H1 (cell line): ENCODE results near the gene EEF1AKMT2. TPM values are rescaled to one million over a fixed set of nuclear protein-coding genes. Genes with fewer than 3 reads are reported as not detected.
A peak's percentile ranks its signal among the peaks of the same experiment; 100 is the strongest.

Experiments used
- CTCF ChIA-PET: fragments of 300-600 bp; sonication (Branson Sonifier 250); formaldehyde crosslinking; loops from one replicate; lab custom pipeline; 2021; ENCODE audit not compliant: partially characterized antibody; lab: Charles Lee
- POLR2A ChIA-PET: fragments of 300-600 bp; sonication (Branson Sonifier 250); formaldehyde crosslinking; loops from one replicate; lab custom pipeline; 2021; ENCODE audit warnings: inconsistent platforms; ENCODE audit not compliant: partially characterized antibody; lab: Charles Lee
- DNase-seq, 2 experiments: peaks; one replicate each; pipeline versions ENCODE4 v3.0.0 to v3.0.0-alpha.2; 2010 to 2022; ENCODE audit warnings: low spot score in 2 of 2, low read depth in 1 of 2, mixed read lengths in 1 of 2
- FAIRE-seq: peaks from 2 replicates; lab custom pipeline; 2011; peaks lifted over from hg19 to GRCh38; lab: Jason Lieb, UNC
- H2AFZ ChIP-seq: 2 replicates; pipeline ENCODE4 v1.8.1; 2012; ENCODE audit warnings: low read length, inconsistent platforms
- H2AK5ac ChIP-seq: 2 replicates; pipeline ENCODE4 v1.6.1; 2013; ENCODE audit warnings: low read depth, low read length
- H2BK120ac ChIP-seq: replicated peaks from 2 replicates; pipeline ENCODE3; 2013; ENCODE audit warnings: low read depth, low read length, inconsistent platforms
- H2BK12ac ChIP-seq: 2 replicates; pipeline ENCODE4 v1.6.1; 2013; ENCODE audit warnings: low read depth, low read length
- H2BK15ac ChIP-seq: 2 replicates; pipeline ENCODE4 v1.6.1; 2013; ENCODE audit warnings: low read length
- H2BK20ac ChIP-seq: 2 replicates; pipeline ENCODE4 v1.6.1; 2013; ENCODE audit warnings: low read length
- H2BK5ac ChIP-seq: 2 replicates; pipeline ENCODE4 v1.6.1; 2013; ENCODE audit warnings: low read depth, low read length
- H3K14ac ChIP-seq: 2 replicates; pipeline ENCODE4 v1.6.1; 2013; ENCODE audit warnings: inconsistent platforms; ENCODE audit not compliant: insufficient read length
- H3K18ac ChIP-seq: 2 replicates; pipeline ENCODE4 v1.6.1; 2013; ENCODE audit warnings: low read length; ENCODE audit errors: extremely low read depth
- H3K23ac ChIP-seq: 2 replicates; pipeline ENCODE4 v1.6.1; 2013; ENCODE audit warnings: inconsistent platforms; ENCODE audit not compliant: insufficient read length
- H3K23me2 ChIP-seq: 2 replicates; pipeline ENCODE4 v1.6.1; 2013; ENCODE audit warnings: low read depth, low read length
- H3K27ac ChIP-seq: 2 replicates; pipeline ENCODE4 v1.6.1; 2011; ENCODE audit warnings: low read depth, low read length, inconsistent platforms
- H3K27me3 ChIP-seq, 4 experiments: replicated peaks in 1 of 4; 1 replicate in 1 of 4; 2 replicates in 3 of 4; pipeline versions ENCODE4 v1.6.1 to v1.8.1; 2011 to 2013; ENCODE audit warnings: low read length in 3 of 4, mild to moderate bottlenecking in 3 of 4, inconsistent platforms in 2 of 4, mixed read lengths in 2 of 4, moderate library complexity in 1 of 4; ENCODE audit not compliant: control insufficient read depth in 3 of 4, insufficient read depth in 3 of 4; ENCODE audit errors: extremely low read depth in 1 of 4
- H3K36me3 ChIP-seq, 4 experiments: 2 replicates each; pipeline versions ENCODE4 v1.6.1 to v1.8.1; 2011 to 2013; ENCODE audit warnings: mild to moderate bottlenecking in 4 of 4, low read length in 3 of 4, moderate library complexity in 2 of 4, control low read depth in 1 of 4, inconsistent platforms in 1 of 4; ENCODE audit not compliant: insufficient read depth in 4 of 4, control insufficient read depth in 2 of 4
- H3K4ac ChIP-seq: replicated peaks from 2 replicates; pipeline ENCODE3; 2013; ENCODE audit warnings: low read length, low read depth, mixed read lengths, inconsistent platforms; ENCODE audit not compliant: insufficient read length
- H3K4me1 ChIP-seq, 4 experiments: replicated peaks in 1 of 4; 1 replicate in 1 of 4; 2 replicates in 3 of 4; pipeline versions ENCODE4 v1.6.1 to v1.8.1; 2011 to 2013; ENCODE audit warnings: low read length in 3 of 4, inconsistent platforms in 2 of 4, mixed read lengths in 1 of 4; ENCODE audit not compliant: insufficient read depth in 4 of 4, control insufficient read depth in 3 of 4
- H3K4me2 ChIP-seq, 2 experiments: 2 replicates each; pipeline versions ENCODE4 v1.6.1 to v1.8.1; 2011 to 2013; ENCODE audit warnings: low read depth in 2 of 2, low read length in 2 of 2, control low read depth in 1 of 2, inconsistent platforms in 1 of 2, mild to moderate bottlenecking in 1 of 2; ENCODE audit not compliant: insufficient read depth in 1 of 2
- H3K4me3 ChIP-seq, 4 experiments: fragments of 200-600, 300-600 bp in 1 of 4; sonication (generic), shearing (Covaris generic), sonication (Bioruptor Twin) in 1 of 4; 2 replicates each; pipeline versions ENCODE4 v1.5.1 to v1.8.1; 2011 to 2016; ENCODE audit warnings: low read length in 4 of 4, low read depth in 3 of 4, control low read depth in 2 of 4, inconsistent platforms in 2 of 4, mild to moderate bottlenecking in 2 of 4, mixed read lengths in 1 of 4, moderate library complexity in 1 of 4; ENCODE audit not compliant: insufficient read depth in 2 of 4; ENCODE audit errors: extremely low read depth in 1 of 4
- H3K56ac ChIP-seq: replicated peaks from 2 replicates; pipeline ENCODE3; 2013; ENCODE audit warnings: low read depth, mild to moderate bottlenecking, mixed read lengths, low read length, inconsistent platforms; ENCODE audit not compliant: insufficient read length
- H3K79me1 ChIP-seq: 2 replicates; pipeline ENCODE4 v1.6.1; 2013; ENCODE audit warnings: low read depth, low read length, control low read depth
- H3K79me2 ChIP-seq, 2 experiments: 2 replicates each; pipeline versions ENCODE4 v1.6.1 to v1.8.1; 2012 to 2013; ENCODE audit warnings: low read length in 2 of 2, mild to moderate bottlenecking in 2 of 2, inconsistent platforms in 1 of 2; ENCODE audit not compliant: insufficient read depth in 2 of 2, control insufficient read depth in 1 of 2
- H3K9ac ChIP-seq, 4 experiments: replicated peaks in 1 of 4; 1 replicate in 1 of 4; 2 replicates in 3 of 4; pipeline versions ENCODE4 v1.6.1 to v1.8.1; 2011 to 2013; ENCODE audit warnings: low read depth in 3 of 4, low read length in 3 of 4, control low read depth in 2 of 4, mild to moderate bottlenecking in 2 of 4, moderate library complexity in 2 of 4, inconsistent platforms in 1 of 4; ENCODE audit errors: extremely low read depth in 1 of 4
- H3K9me3 ChIP-seq, 2 experiments: 2 replicates each; pipeline versions ENCODE4 v1.6.1 to v1.8.1; 2012 to 2013; ENCODE audit warnings: mild to moderate bottlenecking in 2 of 2, moderate library complexity in 2 of 2, control low read depth in 1 of 2, inconsistent platforms in 1 of 2, low read depth in 1 of 2, low read length in 1 of 2, mixed read lengths in 1 of 2; ENCODE audit not compliant: insufficient read depth in 2 of 2
- H4K20me1 ChIP-seq, 2 experiments: replicated peaks in 1 of 2; 2 replicates each; pipeline versions ENCODE3 to v1.8.1; 2011 to 2013; ENCODE audit warnings: inconsistent platforms in 2 of 2, low read length in 2 of 2, mild to moderate bottlenecking in 1 of 2; ENCODE audit not compliant: insufficient read depth in 2 of 2, control insufficient read depth in 1 of 2
- H4K5ac ChIP-seq: 2 replicates; pipeline ENCODE4 v1.6.1; 2013; ENCODE audit warnings: low read length, low read depth, mixed read lengths, inconsistent platforms; ENCODE audit not compliant: insufficient read length
- H4K8ac ChIP-seq: 2 replicates; pipeline ENCODE4 v1.8.0; 2013; ENCODE audit warnings: mild to moderate bottlenecking, moderate library complexity, low read length, inconsistent platforms; ENCODE audit not compliant: insufficient read depth; ENCODE audit errors: extremely low read depth
- H4K91ac ChIP-seq: replicated peaks from 2 replicates; pipeline ENCODE3; 2013; ENCODE audit warnings: low read length, mixed read lengths, inconsistent platforms; ENCODE audit not compliant: insufficient read length
- POLR2A ChIP-seq, 2 experiments: IDR thresholded peaks; 1 replicate in 1 of 2; 2 replicates in 1 of 2; pipeline ENCODE4 v1.6.1; 2011; ENCODE audit warnings: low read depth in 2 of 2, low read length in 2 of 2, mild to moderate bottlenecking in 2 of 2; ENCODE audit errors: control extremely low read depth in 1 of 2
- RAD21 ChIP-seq, 2 experiments: IDR thresholded peaks in 1 of 2; conservative IDR thresholded peaks in 1 of 2; 2 replicates each; pipeline ENCODE4 v1.6.1; 2011; ENCODE audit warnings: low read depth in 2 of 2, low read length in 2 of 2, improper control_type of control experiment in 1 of 2, inconsistent platforms in 1 of 2, mild to moderate bottlenecking in 1 of 2, moderate library complexity in 1 of 2
- SIN3A ChIP-seq, 2 experiments: IDR thresholded peaks in 1 of 2; conservative IDR thresholded peaks in 1 of 2; 2 replicates each; pipeline ENCODE4 v1.6.1; 2011 to 2012; ENCODE audit warnings: low read length in 2 of 2, improper control_type of control experiment in 1 of 2, low read depth in 1 of 2, mild to moderate bottlenecking in 1 of 2
- WGBS, 2 experiments: shearing (Covaris generic) in 1 of 2; methylation state at CpG; one replicate each; pipeline versions ENCODE4 v1.1.6 to v1.1.7; 2013 to 2015; ENCODE audit warnings: low lambda C conversion rate in 2 of 2, mixed read lengths in 2 of 2, inconsistent platforms in 1 of 2, low coverage in 1 of 2, missing lambda C conversion rate in 1 of 2; ENCODE audit not compliant: insufficient replicate concordance in 2 of 2, insufficient coverage in 1 of 2, insufficient read length in 1 of 2; ENCODE audit errors: extremely low coverage in 1 of 2, missing lambda C conversion rate in 1 of 2; 5-methylcytosine and 5-hydroxymethylcytosine counted together
- polyA plus RNA-seq, 7 experiments: library from polyadenylated mRNA; depleted of rRNA in 3 of 7; stranded (reverse) in 5 of 7; unstranded in 2 of 7; fragments of >200 nt in 5 of 7; fragments of 200-250 nt in 2 of 7; gene quantifications; 1 replicate in 5 of 7; 2 replicates in 1 of 7; 4 replicates in 1 of 7; pipeline versions ENCODE4 v1.2.1 to v1.2.3, GENCODE V29; 2011 to 2013; ENCODE audit warnings: missing spikeins in 2 of 7, mixed read lengths in 2 of 7
- total RNA-seq: library from RNA; stranded (reverse); fragmentation: NEBNext Ultra II Directional; extraction: Animal tissue kit (Norgen Biotek cat#: 25700); gene quantifications from 2 replicates; pipeline ENCODE4 v1.2.1, GENCODE V29; 2021
- TF ChIP-seq, protein P1 (sequence below), 3 experiments: IDR thresholded peaks; 1 replicate in 2 of 3; 2 replicates in 1 of 3; pipeline versions ENCODE4 v1.5.1 to v1.6.1; 2011; ENCODE audit warnings: low read length in 3 of 3, mild to moderate bottlenecking in 3 of 3, inconsistent platforms in 2 of 3, low read depth in 1 of 3, moderate library complexity in 1 of 3; ENCODE audit not compliant: insufficient read depth in 1 of 3; ENCODE audit errors: control extremely low read depth in 1 of 3

EEF1AKMT2 gene
- total and polyA plus RNA-seq, 2 of the 8 experiments (the other 6 are each of a cell fraction or from before 2014, with no cell fraction given): 9.8 to 26.8 TPM

- no peak overlapping the region for H4K91ac ChIP-seq
- H3K56ac ChIP-seq: no peak overlapping the region
- H3K4me3 ChIP-seq: no peak overlapping the region
- ChIA-PET CTCF (interaction anchor here (0.6 to 4.5 kb wide), 36 partner anchors 10 to 420 kb away, joined by 3 to 31 read pairs (median 4); no protein-coding TSS in a partner anchor), POLR2A (interaction anchor here (0.9 to 1.1 kb wide), 2 partner anchors 22 to 268 kb away, joined by 3 to 5 read pairs; no protein-coding TSS in a partner anchor)
- no peaks in the 10 kb centered on the region for H3K23me2 ChIP-seq
- H4K8ac ChIP-seq: no peak overlapping the region
- FAIRE-seq: no peak
- H2BK15ac ChIP-seq: no peak overlapping the region
- no peak overlapping the region for H3K14ac ChIP-seq
- peaks cover 2 to 14% of the 10 kb centered on the region in 2 experiments for H4K20me1 ChIP-seq
- no peak overlapping the region for H3K23ac ChIP-seq
- H3K79me1 ChIP-seq: peaks cover 6% of the 10 kb centered on the region
- no peaks in the 10 kb centered on the region for H3K27me3 ChIP-seq
- H3K4me2 ChIP-seq: no peak overlapping the region
- no peak for DNase-seq
- no peak overlapping the region for H2AK5ac ChIP-seq
- no peaks in the 10 kb centered on the region for H3K9me3 ChIP-seq
- 84% methylated on average over 8 of the region's 8 CpGs; no CpG with 5 or more reads in 1 of the 2 experiments for WGBS, 2 experiments
- no peak overlapping the region for H3K9ac ChIP-seq
- no peak overlapping the region for H2AFZ ChIP-seq
- H2BK20ac ChIP-seq: no peak overlapping the region
- H3K4me1 ChIP-seq: peaks cover 0 to 1% (median 0%) of the 10 kb centered on the region in 4 experiments; a peak in 1 of 7 replicates
- no peaks in the 10 kb centered on the region for H3K36me3 ChIP-seq
- no peak overlapping the region for H2BK5ac ChIP-seq
- H3K27ac ChIP-seq: no peak overlapping the region
- no peak overlapping the region for H2BK12ac ChIP-seq
- no peak overlapping the region for H4K5ac ChIP-seq
- H3K18ac ChIP-seq: no peak overlapping the region
- H3K4ac ChIP-seq: no peak overlapping the region
- no peaks in the 10 kb centered on the region for H3K79me2 ChIP-seq
- H2BK120ac ChIP-seq: no peak overlapping the region
- peak in 1 of 2 experiments; percentile 68; a peak in 1 of 4 replicates for TF ChIP-seq SIN3A (conservative IDR thresholded peaks at IDR 0.05 in 1 of 2, IDR thresholded peaks at IDR 0.05 in 1 of 2; ENCODE audit: low read depth in 1 of 2, low read length in 2 of 2)
- peak; percentile 32 to 49 for TF ChIP-seq RAD21 (IDR thresholded peaks at IDR 0.05 in 1 of 2, conservative IDR thresholded peaks at IDR 0.05 in 1 of 2; ENCODE audit: low read depth in 2 of 2, low read length in 2 of 2)
- no peak for TF ChIP-seq POLR2A (IDR thresholded peaks at IDR 0.05; ENCODE audit: control extremely low read depth in 1 of 2, low read depth in 2 of 2, low read length in 2 of 2)
- TF ChIP-seq, protein P1, sequence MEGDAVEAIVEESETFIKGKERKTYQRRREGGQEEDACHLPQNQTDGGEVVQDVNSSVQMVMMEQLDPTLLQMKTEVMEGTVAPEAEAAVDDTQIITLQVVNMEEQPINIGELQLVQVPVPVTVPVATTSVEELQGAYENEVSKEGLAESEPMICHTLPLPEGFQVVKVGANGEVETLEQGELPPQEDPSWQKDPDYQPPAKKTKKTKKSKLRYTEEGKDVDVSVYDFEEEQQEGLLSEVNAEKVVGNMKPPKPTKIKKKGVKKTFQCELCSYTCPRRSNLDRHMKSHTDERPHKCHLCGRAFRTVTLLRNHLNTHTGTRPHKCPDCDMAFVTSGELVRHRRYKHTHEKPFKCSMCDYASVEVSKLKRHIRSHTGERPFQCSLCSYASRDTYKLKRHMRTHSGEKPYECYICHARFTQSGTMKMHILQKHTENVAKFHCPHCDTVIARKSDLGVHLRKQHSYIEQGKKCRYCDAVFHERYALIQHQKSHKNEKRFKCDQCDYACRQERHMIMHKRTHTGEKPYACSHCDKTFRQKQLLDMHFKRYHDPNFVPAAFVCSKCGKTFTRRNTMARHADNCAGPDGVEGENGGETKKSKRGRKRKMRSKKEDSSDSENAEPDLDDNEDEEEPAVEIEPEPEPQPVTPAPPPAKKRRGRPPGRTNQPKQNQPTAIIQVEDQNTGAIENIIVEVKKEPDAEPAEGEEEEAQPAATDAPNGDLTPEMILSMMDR (IDR thresholded peaks at IDR 0.05; ENCODE audit: control extremely low read depth in 1 of 3, insufficient read depth in 1 of 3, low read depth in 1 of 3, low read length in 3 of 3): peak; percentile 48 to 68 (median 57); a peak in 3 of 4 replicates
These were observed 72.4 kb downstream of the EEF1AKMT2 start for GRCh38 chr10:124719213-124719851.
